Activated naive CD4-positive, alpha-beta T cell treated with Interleukin-2 at 50 U/mL for 16 hours (primary cell): ENCODE results near the gene CISH.
A peak's percentile ranks its signal among the peaks of the same experiment; 100 is the strongest.

Experiments used
- DNase-seq: peaks from one replicate; pipeline ENCODE4 v3.0.0-alpha.2; 2020

CISH gene

GRCh38 chr3:50592568-50592967, 19.0 kb downstream of the CISH start:
- no peak for DNase-seq

- no peak for DNase-seq
Measured at GRCh38 chr3:50591196-50591741, 20.3 kb downstream of the CISH start.

GRCh38 chr3:50588759-50589433, 22.7 kb downstream of the CISH start:
- DNase-seq = no peak

- peak; percentile 86 for DNase-seq
Measured at GRCh38 chr3:50587806-50588758, 23.5 kb downstream of the CISH start.

- no peak for DNase-seq
Measured at GRCh38 chr3:50587373-50587772, 24.2 kb downstream of the CISH start.

GRCh38 chr3:50586763-50587070, 24.9 kb downstream of the CISH start:
- no peak for DNase-seq

- no peak for DNase-seq
Measured at GRCh38 chr3:50585919-50586762, 25.4 kb downstream of the CISH start.

GRCh38 chr3:50584391-50584790, 27.2 kb downstream of the CISH start:
- no peak for DNase-seq

- no peak for DNase-seq
Measured at GRCh38 chr3:50583897-50584296, 27.7 kb downstream of the CISH start.

GRCh38 chr3:50582083-50582482, 29.5 kb downstream of the CISH start:
- no peak for DNase-seq

- no peak for DNase-seq
Measured at GRCh38 chr3:50581459-50581842, 30.1 kb downstream of the CISH start.

- no peak for DNase-seq
Measured at GRCh38 chr3:50580683-50581458, 30.7 kb downstream of the CISH start.

- no peak for DNase-seq
Measured at GRCh38 chr3:50577348-50577747, 34.2 kb downstream of the CISH start.

- DNase-seq = no peak
Measured at GRCh38 chr3:50575372-50575771, 36.2 kb downstream of the CISH start.

GRCh38 chr3:50574444-50574831, 37.1 kb downstream of the CISH start:
- no peak for DNase-seq

- peak; percentile 80 for DNase-seq
Measured at GRCh38 chr3:50573566-50574443, 37.8 kb downstream of the CISH start.

GRCh38 chr3:50572801-50573371, 38.7 kb downstream of the CISH start:
- peak; percentile 63 for DNase-seq

GRCh38 chr3:50572158-50572557, 39.4 kb downstream of the CISH start:
- DNase-seq = peak; percentile 86

GRCh38 chr3:50571486-50571885, 40.1 kb downstream of the CISH start:
- DNase-seq = no peak

GRCh38 chr3:50570508-50571279, 40.9 kb downstream of the CISH start:
- DNase-seq = no peak
